Activated T-cell treated with anti-CD3 and anti-CD28 coated beads for 4 hours (primary cell): Measurements from ENCODE around the gene NBEAL2.

Experiments
- DNase-seq: peaks from one replicate; pipeline ENCODE4 v3.0.0-alpha.2; 2020

NBEAL2 gene

DNA sequence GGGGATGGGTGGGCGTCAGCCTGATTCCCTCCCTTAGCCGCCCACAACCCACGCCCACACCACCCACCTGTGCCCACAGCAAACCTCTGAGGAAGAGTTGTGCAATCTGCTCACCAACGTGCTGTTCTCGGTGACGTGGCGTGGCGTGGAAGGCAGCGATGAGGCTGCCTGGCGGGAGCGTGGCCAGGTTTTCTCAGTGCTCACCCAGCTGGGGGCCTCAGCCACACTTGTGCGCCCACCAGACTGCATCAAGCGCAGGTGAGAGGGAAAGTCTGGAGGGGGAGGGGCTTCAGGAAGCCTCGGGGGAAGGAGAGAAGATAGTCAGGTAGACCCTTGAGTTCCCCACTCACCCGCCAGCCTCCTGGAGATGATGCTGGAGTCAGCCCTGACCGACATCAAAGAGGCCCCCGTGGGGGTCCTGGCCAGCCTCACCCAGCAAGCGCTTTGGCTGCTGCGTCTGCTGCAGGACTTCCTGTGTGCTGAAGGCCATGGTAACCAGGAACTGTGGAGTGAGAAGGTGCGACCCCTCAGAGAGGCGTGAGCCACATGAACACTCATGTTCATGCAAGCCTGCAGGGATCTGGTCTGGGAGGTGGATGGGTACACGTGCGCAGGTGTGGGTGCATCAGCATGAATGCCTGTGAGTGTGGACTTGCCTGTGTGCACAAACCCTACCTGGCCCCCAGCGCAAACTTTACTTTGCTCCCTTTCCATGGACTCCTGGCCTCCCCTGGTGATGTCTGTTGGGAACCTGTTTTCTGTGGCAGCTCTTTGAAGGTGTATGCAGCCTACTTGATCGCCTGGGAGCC, 21.7 kb downstream of the NBEAL2 start:
- DNase-seq, result no peak

DNA sequence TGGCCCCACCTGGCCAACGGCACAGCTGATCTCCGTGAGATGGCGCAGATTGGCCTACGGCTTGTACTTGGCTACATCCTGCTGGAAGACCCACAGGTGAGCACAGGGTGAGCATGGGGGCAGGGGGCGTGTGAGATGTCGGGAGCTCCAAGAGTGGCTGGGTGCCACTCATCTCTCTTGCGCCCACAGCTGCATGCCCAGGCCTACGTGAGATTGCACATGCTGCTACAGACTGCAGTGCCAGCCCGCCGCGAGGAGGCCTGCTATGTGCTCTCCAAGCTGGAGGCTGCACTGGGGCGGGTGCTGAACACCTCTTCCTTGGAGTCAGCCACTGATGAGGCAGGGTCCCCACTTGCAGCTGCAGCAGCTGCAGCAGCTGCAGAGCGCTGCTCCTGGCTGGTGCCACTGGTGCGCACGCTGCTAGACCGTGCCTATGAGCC, 22.3 kb downstream of the NBEAL2 start:
- no peak for DNase-seq

DNA sequence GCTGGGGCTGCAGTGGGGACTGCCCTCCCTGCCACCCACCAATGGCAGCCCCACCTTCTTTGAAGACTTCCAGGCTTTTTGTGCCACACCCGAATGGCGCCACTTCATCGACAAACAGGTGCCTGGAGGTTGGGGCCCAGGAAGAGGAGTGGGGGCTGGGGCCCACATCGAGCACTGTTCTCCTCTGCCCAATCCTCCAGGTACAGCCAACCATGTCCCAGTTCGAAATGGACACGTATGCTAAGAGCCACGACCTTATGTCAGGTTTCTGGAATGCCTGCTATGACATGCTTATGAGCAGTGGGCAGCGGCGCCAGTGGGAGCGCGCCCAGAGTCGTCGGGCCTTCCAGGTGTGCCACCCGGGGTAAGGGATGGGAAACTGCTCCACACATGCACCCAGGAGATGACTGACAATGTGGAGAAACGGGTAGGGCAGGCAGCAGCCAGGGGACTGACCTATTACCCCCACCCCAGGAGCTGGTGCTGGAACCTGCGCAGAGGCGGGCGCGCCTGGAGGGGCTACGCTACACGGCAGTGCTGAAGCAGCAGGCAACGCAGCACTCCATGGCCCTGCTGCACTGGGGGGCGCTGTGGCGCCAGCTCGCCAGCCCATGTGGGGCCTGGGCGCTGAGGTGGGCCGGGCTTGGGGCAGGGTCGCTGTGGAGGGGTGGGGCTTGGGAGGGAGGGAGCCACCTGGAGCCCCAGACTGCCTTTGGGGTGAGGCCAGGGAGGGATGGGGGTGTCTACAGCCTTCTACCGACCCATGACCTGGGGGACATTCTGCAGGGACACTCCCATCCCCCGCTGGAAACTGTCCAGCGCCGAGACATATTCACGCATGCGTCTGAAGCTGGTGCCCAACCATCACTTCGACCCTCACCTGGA, 22.9 kb downstream of the NBEAL2 start:
- DNase-seq, result no peak

DNA sequence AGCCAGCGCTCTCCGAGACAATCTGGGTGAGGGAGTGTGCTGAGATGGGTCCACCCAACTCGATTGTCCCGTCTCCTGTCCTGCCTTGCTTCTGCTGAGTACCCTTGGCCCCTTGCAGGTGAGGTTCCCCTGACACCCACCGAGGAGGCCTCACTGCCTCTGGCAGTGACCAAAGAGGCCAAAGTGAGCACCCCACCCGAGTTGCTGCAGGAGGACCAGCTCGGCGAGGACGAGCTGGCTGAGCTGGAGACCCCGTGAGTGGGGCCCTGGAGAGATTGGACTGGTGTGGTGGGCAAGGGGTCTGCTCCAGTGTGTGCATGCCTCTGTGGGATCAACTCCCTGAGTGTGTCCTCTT, 23.6 kb downstream of the NBEAL2 start:
- DNase-seq, result no peak

DNA sequence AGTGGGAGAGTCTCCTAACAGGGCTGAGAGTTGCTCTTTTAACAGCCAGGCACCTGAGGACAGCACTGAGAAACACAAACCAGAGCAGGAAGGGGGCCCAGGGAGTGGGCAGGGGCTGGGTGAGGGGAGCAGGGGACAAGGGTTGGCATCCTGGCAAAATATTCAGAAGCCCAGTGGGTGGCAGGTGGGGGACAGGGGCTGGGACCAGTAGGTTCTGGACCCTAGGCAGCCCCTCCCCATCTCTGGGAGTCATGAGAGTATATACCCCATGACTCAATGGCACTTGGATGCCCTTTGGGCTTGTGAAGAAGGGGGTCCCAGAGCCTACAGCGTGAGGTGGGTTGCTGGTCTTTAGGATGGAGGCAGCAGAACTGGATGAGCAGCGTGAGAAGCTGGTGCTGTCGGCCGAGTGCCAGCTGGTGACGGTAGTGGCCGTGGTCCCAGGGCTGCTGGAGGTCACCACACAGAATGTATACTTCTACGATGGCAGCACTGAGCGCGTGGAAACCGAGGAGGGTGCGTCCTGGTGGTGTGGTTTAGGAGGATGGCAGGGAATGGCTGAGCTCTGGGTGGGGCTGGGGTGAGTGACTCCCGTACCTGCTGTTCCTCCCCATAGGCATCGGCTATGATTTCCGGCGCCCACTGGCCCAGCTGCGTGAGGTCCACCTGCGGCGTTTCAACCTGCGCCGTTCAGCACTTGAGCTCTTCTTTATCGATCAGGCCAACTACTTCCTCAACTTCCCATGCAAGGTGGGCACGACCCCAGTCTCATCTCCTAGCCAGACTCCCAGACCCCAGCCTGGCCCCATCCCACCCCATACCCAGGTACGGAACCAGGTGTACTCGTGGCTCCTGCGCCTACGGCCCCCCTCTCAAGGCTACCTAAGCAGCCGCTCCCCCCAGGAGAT, 24.2 kb downstream of the NBEAL2 start:
- no peak for DNase-seq

DNA sequence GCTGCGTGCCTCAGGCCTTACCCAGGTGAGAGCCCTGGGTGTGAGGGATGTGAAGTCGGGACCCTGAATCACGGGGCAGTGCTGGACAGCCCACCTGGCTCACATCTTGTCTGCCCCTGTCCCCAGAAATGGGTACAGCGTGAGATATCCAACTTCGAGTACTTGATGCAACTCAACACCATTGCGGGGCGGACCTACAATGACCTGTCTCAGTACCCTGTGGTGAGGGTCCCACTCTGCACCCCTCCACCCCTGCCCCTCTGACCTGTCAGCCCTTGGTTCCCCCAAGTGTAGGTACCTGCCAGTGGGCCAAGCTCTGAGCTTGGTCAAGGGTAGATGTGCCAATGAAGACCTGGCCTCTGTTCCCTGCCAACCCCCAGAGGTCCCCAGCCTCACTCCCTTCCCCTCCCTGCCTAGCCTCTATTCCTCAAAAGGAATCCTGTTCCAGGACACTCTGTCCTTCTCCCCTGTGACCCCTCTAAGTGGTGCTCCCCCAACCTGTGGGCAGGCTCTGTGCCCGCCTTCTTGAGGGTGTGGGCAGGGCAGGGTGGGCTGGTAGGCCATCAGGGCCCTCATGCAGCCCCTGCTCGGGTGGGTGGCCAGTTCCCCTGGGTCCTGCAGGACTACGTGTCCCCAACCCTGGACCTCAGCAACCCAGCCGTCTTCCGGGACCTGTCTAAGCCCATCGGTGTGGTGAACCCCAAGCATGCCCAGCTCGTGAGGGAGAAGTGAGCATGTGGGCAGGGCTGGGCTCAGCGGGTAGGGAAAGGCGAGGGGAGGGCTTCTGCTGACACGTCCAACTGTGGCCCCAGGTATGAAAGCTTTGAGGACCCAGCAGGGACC, 25.1 kb downstream of the NBEAL2 start:
- DNase-seq, result no peak

DNA sequence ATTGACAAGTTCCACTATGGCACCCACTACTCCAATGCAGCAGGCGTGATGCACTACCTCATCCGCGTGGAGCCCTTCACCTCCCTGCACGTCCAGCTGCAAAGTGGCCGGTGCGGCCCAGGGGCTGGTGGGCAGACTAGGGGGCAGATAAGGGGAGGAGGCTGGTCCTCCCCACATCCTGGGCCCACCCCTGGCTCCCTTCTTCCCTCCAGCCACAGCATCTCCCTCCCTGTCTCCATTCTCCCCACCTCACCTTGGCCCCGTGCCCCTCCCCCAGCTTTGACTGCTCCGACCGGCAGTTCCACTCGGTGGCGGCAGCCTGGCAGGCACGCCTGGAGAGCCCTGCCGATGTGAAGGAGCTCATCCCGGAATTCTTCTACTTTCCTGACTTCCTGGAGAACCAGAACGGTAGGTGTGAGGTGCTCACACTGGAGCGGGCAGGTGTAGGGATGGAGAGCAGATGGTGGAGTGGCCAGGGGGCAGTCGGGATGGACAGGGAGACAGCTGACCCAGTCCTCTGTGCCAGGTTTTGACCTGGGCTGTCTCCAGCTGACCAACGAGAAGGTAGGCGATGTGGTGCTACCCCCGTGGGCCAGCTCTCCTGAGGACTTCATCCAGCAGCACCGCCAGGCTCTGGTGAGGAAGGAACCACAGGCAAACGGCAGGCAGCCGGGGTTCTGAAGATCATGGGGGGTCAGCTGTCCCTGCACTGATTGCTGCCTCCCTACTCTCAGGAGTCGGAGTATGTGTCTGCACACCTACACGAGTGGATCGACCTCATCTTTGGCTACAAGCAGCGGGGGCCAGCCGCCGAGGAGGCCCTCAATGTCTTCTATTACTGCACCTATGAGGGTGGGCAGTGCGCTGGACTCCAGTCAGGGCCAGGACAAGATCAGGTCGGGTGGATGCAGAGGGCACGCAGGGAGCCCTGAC, 26.0 kb downstream of the NBEAL2 start:
- DNase-seq, result no peak

DNA sequence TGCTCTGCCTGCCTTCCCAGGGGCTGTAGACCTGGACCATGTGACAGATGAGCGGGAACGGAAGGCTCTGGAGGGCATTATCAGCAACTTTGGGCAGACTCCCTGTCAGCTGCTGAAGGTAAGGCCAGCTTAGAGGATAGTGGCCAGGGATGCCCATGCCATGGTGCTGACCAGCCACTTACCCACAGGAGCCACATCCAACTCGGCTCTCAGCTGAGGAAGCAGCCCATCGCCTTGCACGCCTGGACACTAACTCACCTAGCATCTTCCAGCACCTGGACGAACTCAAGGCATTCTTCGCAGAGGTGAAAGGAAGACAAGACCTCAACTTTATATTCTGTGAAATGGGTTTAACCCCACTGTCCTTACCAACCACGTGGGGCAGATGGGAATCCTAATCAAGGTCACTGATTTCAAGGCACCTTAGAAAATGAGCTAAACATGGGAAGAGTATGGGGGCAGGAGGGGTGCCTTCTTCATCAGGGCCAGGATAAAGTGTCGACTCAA, 26.7 kb downstream of the NBEAL2 start:
- DNase-seq, result no peak

DNA sequence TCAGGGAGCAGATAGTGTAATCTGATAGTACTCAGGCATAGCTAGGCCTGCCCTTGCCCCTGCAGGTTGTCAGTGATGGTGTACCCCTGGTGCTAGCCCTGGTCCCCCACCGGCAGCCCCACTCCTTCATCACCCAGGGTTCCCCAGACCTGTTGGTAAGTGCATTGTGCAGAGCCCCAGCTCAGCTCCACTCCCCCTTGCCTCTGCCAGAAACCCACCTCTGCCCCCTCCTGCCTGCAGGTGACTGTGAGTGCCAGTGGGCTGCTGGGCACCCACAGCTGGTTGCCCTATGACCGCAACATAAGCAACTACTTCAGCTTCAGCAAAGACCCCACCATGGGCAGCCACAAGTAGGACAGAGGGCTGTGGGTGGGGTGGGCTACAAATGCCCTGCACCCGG, 27.5 kb downstream of the NBEAL2 start:
- no peak for DNase-seq

DNA sequence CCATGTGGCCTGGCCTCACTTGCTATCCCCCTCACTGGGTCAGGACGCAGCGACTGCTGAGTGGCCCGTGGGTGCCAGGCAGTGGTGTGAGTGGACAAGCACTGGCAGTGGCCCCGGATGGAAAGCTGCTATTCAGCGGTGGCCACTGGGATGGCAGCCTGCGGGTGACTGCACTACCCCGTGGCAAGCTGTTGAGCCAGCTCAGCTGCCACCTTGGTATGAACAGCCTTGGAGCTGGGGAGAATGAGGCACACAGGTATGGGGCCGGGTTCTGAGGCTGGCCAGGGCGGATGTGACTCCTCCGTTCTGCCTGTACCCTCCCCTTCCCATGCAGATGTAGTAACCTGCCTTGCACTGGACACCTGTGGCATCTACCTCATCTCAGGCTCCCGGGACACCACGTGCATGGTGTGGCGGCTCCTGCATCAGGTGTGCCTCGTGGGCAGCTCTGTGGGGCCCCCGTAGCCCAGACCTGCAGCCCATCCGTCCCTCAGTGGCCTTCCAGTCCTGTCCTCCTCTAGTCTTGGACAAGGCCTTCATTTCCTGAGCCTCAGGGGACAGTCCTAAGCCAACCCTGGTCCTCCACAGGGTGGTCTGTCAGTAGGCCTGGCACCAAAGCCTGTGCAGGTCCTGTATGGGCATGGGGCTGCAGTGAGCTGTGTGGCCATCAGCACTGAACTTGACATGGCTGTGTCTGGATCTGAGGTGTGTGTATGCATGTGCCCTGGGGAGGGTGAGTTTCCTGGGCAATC, 28.2 kb downstream of the NBEAL2 start:
- no peak for DNase-seq

DNA sequence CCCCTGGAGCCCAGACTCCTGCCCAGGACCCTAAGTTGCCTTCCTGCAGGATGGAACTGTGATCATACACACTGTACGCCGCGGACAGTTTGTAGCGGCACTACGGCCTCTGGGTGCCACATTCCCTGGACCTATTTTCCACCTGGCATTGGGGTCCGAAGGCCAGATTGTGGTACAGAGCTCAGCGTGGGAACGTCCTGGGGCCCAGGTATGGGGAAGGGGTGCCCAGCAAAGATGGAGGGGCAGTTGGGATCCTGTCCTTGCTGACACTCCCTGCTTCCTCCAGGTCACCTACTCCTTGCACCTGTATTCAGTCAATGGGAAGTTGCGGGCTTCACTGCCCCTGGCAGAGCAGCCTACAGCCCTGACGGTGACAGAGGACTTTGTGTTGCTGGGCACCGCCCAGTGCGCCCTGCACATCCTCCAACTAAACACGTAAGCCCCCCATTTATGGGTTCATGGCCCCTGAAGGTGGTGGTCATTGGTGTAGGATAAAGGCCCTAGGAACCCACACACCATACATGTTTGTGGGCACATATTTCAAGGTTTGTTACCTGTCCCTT, 28.8 kb downstream of the NBEAL2 start:
- no peak for DNase-seq

DNA sequence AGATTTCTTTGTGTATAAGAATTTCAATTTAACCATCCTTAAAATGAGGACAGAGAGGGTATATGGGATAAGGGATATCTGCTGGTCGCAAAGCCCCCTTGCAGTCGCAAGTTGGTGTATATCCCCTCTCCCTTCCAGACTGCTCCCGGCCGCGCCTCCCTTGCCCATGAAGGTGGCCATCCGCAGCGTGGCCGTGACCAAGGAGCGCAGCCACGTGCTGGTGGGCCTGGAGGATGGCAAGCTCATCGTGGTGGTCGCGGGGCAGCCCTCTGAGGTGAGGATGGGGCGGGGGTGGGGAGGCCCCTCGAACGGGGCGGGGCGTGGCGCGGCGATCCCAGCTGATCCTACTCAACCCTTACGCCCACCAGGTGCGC, 29.4 kb downstream of the NBEAL2 start:
- DNase-seq, result no peak

DNA sequence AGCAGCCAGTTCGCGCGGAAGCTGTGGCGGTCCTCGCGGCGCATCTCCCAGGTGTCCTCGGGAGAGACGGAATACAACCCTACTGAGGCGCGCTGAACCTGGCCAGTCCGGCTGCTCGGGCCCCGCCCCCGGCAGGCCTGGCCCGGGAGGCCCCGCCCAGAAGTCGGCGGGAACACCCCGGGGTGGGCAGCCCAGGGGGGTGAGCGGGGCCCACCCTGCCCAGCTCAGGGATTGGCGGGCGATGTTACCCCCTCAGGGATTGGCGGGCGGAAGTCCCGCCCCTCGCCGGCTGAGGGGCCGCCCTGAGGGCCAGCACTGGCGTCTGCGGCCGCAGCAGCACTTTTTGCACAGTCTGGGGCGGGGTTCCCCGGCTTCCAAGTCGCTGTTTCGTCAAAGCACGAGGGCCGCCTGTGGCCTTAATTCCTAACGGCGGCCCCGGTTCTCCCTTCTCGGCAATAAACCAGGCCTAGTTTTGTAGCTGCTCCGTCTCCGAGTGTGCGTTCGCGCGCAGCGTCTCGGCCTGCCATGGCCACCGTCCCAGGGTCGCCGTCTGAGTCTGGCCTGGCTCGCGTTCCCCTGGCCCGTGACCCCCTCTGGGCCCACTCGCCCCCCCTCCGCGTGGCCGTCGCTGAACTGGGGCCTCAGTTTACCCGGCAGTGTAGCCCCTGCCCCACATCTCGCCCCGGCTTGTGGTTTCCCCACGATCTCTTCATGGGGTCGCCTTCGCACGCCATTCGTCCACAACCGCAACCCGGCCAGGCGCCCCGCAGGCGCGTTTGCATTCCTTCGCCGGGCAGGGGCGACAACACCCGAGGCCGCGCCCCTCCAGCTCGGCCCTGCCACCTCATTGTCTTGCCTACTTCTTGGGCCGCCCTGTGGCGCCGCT, 30.0 kb downstream of the NBEAL2 start:
- peak; percentile 42 for DNase-seq

DNA sequence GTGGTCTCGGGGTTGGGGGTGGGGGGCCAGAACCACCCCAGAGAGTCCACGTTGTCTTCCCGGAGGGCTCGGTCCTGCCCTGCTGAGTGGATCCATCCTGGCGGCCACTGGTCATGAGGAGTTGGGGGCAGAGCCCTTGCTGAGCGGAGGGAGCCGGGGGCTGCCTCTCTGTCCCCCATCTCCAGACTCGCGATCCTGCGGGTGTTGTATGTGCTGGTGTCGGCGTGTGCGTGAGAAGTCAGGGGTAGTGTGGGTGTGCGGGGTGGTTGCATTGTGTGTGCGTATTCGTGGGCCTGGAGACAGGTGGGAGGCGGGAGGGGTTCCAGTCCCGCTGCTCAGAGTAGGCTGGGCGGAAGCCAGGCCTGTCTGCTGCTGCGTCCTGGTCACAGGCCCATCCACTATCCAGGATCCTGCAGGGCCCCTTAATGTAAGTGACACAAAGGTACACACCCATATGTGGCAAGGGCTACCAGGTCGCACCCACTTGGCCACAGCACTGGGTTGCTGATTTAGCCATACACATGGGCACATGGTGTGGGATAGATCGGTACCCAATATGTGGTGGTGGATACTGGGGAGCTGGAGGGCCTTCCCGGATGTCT, 30.7 kb downstream of the NBEAL2 start:
- DNase-seq, result no peak

DNA sequence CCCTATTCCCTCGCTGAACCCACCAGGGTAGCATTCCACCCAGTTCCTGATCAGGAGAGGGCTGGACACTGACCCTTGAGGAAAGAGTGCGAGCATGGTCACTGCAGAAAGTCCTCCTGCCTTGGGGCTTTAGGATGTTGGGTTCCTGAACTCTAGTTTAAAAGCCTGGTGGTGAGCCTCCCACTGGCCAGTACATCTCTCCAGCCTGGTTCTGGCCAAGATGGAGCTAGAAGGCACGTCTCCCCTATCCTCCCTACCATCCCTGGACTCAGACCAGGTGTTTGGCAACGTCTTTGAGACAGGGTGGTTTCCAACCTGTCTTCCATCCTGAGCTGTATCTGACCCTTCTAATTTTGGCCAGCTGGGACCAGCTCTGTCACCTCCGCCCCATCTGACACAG, 31.4 kb downstream of the NBEAL2 start:
- DNase-seq, result no peak

DNA sequence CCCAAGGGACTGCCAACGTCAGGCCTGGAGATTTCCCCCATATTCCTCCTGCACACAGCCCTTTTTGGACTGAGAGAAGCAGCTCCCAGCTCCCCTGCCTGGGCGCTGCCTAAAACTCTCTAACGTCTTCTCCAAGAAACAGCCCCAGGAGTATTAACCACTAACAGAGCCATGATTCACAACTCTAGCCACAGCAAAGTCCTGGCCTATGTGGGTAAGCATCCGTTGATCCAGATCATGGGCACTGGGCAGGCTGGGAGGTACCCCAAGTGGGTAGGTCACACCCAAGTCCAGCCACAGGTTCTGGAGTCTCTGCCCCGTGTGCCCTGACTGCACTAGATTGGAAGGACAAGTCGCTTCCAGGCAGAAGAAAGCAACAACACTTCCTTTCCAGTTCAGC, 31.9 kb downstream of the NBEAL2 start:
- no peak for DNase-seq

DNA sequence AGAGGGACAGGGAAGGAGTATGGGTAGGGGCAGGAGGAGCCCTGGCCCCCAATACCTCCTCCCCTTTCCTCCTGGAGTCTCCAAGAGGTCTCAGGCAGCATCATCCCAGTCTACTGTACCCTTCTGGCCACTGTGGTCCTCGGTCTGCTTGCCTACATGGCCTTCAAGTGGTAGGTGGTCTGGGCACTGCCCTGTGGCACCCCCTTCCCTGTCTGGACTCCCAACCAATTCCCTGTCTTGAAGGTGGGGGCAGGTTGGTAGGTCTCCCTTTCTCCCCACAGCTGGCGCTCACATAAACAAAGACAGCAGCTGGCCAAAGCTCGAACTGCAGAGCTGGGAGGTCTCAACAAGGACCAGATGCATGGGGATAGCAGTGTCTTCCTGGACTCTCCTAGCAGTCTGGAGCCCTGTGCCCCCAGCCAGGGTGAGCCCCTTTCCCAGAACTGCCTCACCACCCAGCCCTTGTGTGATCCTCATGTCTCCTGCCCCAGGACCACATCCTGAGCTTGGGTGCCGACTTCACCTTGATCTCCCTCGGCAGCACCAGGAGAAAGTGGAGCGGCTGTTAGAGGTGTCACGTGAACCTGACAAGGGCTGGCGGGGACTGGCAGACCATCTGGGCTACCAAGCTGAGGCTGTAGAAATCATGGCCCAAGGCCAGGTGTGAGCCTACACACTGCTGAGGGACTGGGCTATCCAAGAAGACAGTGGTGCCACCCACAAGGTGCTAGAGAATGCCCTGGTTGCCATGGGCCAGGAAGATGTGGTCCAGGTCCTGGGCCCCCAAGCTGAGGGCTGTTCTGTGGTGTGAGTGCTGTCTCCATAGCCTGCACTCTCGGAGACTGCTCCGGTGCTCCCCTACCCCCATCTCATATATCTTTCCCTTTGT, 33.1 kb downstream of the NBEAL2 start:
- DNase-seq, result no peak
